ENCODE data around the gene DCAF17. TPM values are rescaled to one million over a fixed set of nuclear protein-coding genes. Genes with fewer than 3 reads are reported as not detected.
"Not testable (repeated sequence)": the region's sequence is repeated elsewhere in the genome, so short reads cannot be mapped to it uniquely, and the experiment has no call there.

The DCAF17 gene
- total RNA-seq, 1 experiment from 2014 or later = 15.1 TPM

GRCh38 chr2:171497664-171498063 lies 63.6 kb downstream of the DCAF17 start:
- not testable (repeated sequence) for H3K4me3 ChIP-seq (ENCODE audit: insufficient read depth, low read depth, low read length); DNase-seq; H3K36me3 ChIP-seq (replicated peaks; ENCODE audit: control insufficient read depth, insufficient read depth, low read length); H3K27me3 ChIP-seq (ENCODE audit: control insufficient read depth, insufficient read depth, low read length)

DNA sequence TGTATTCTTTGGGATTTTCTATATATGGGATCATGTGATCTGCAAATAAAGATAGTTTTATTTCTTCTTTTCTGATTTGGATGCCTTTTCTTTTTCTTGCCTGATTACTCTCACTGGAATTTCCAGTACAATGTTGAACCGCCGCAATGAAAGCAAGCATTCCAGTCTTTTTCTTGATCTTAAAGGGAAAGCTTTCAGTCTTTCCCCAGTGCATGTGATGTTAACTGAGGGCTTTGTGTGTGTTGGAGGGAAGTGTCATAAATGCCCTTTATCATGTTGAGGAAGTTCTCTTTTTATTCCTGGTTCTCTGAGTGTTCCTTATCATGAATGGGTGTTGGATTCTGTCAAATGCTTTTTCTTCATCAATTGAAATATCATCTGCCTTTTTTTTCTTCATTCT lies 71.3 kb downstream of the DCAF17 start:
- H3K27me3 ChIP-seq (ENCODE audit: control insufficient read depth, insufficient read depth, low read length) = no peaks in the 10 kb centered on the region
- no peaks in the 10 kb centered on the region for H3K36me3 ChIP-seq (replicated peaks; ENCODE audit: control insufficient read depth, insufficient read depth, low read length)
- H3K4me3 ChIP-seq (ENCODE audit: insufficient read depth, low read depth, low read length) = no peak overlapping the region
- no peak for DNase-seq

DNA sequence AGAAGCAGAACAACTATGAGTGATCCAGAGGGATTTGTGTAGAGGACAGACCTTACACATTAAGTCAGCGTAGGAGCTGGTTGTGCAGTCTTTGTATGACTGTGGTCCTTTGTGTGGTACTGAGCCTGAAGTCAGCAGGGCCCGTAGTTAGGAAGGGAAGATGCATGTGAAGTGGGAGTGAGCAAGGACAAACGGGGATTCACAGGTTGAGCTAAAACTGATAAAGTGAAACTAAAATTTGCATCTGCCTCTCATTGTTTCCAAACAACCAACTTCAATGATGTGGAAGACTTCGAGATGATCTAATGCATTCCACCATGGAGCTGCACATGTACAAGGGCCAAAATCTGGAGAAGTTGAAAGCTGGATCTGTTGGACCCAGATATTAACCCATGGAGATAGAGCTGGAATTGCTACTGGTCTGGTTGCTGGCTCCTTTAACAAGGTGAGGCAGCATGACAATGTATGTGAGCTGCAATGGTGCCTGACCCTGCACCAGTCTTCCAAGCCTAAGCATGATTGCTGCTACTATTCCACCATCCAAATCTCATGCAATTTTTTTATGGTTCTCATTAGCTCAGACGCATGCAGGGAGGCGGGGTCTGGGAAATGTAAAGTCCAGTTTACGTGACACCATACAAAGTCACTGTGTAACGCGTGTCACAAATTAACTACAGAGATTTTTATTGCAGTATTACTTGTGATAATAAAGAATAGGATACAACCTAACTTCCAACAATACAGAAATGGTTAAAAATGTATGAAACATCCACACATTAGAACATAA lies 76.1 kb downstream of the DCAF17 start:
- no peaks in the 10 kb centered on the region for H3K36me3 ChIP-seq (replicated peaks; ENCODE audit: control insufficient read depth, insufficient read depth, low read length)
- H3K27me3 ChIP-seq (ENCODE audit: control insufficient read depth, insufficient read depth, low read length) = no peaks in the 10 kb centered on the region
- H3K4me3 ChIP-seq (ENCODE audit: insufficient read depth, low read depth, low read length) = no peak overlapping the region
- no peak for DNase-seq

GRCh38 chr2:171512014-171512413 lies 78.0 kb downstream of the DCAF17 start:
- DNase-seq = no peak
- Histone ChIP-seq H3K4me3 (ENCODE audit: insufficient read depth, low read depth, low read length) (no peak overlapping the region), H3K27me3 (ENCODE audit: control insufficient read depth, insufficient read depth, low read length) (no peaks in the 10 kb centered on the region), H3K36me3 (replicated peaks; ENCODE audit: control insufficient read depth, insufficient read depth, low read length) (no peaks in the 10 kb centered on the region)

GRCh38 chr2:171512683-171513195 lies 78.7 kb downstream of the DCAF17 start:
- Histone ChIP-seq H3K27me3 (ENCODE audit: control insufficient read depth, insufficient read depth, low read length) (no peaks in the 10 kb centered on the region), H3K36me3 (replicated peaks; ENCODE audit: control insufficient read depth, insufficient read depth, low read length) (no peaks in the 10 kb centered on the region), H3K4me3 (ENCODE audit: insufficient read depth, low read depth, low read length) (no peak overlapping the region)
- DNase-seq = no peak

- H3K4me3 ChIP-seq (ENCODE audit: insufficient read depth, low read depth, low read length) = no peak overlapping the region
- no peak for DNase-seq
These were observed 79.7 kb downstream of the DCAF17 start for GRCh38 chr2:171513719-171514160.

DNA sequence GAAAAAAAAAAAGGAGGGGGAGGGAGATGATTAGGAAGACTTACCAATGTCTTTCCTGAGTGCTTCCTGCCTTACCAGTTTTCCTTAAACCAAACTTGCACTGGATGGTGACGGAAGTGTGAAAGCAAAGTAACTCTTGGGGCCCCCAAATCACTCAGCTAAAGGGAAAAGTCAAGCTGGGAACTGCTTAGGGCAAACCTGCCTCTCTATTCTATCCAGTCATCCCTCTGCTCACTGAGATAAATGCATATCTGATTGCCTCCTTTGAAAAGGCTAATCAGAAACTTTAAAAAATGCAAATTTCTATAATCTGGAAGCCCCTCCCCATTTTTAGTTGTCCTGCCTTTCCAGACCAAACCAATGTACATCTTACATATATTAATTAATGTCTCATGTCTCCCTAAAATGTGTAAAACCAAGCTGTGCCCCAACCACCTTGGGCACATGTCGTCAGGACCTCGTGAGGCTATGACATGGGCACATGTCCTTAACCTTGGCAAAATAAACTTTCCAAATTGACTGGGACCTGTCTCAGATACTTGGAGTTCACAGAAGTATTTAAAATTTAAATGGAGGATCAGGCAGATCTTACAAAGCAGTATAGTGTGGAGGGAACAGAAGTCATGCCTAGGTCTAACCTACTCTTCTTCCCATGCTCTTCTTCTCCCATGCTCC lies 81.0 kb downstream of the DCAF17 start:
- DNase-seq = no peak
- no peaks in the 10 kb centered on the region for H3K27me3 ChIP-seq (ENCODE audit: control insufficient read depth, insufficient read depth, low read length)
- H3K36me3 ChIP-seq (replicated peaks; ENCODE audit: control insufficient read depth, insufficient read depth, low read length) = no peaks in the 10 kb centered on the region

More at GRCh38 chr2:171513719-171514160, 79.7 kb downstream of the DCAF17 start:
- H3K36me3 ChIP-seq (replicated peaks; ENCODE audit: control insufficient read depth, insufficient read depth, low read length) = no peaks in the 10 kb centered on the region
- H3K27me3 ChIP-seq (ENCODE audit: control insufficient read depth, insufficient read depth, low read length) = no peaks in the 10 kb centered on the region

GRCh38 chr2:171515672-171516298 lies 81.8 kb downstream of the DCAF17 start:
- H3K4me3 ChIP-seq (ENCODE audit: insufficient read depth, low read depth, low read length) = no peak overlapping the region
- no peaks in the 10 kb centered on the region for H3K27me3 ChIP-seq (ENCODE audit: control insufficient read depth, insufficient read depth, low read length)
- H3K36me3 ChIP-seq (replicated peaks; ENCODE audit: control insufficient read depth, insufficient read depth, low read length) = no peaks in the 10 kb centered on the region
- DNase-seq = no peak

More for the DNA sequence above, 81.0 kb downstream of the DCAF17 start:
- H3K4me3 ChIP-seq (ENCODE audit: insufficient read depth, low read depth, low read length) = no peak overlapping the region

DNA sequence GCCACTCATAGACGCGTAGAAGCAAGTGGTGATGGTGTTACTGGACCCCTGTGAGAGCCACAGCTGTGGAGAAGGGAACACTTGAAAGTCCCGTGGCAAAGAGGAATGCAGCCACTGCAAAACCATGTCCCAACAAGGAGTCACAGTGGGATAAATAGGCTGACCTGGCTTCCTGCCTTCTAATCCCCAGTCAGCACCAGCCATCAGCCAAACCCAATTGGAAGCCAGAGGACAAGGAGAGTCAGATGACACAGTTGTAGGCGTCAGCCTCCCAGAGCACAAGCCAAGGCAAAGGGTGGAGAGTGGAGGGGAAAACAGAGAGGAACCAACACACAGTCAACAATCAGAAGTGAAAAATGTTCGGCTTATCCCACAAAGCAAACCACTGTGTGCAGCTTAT lies 82.8 kb downstream of the DCAF17 start:
- H3K36me3 ChIP-seq (replicated peaks; ENCODE audit: control insufficient read depth, insufficient read depth, low read length) = no peaks in the 10 kb centered on the region
- H3K27me3 ChIP-seq (ENCODE audit: control insufficient read depth, insufficient read depth, low read length) = no peaks in the 10 kb centered on the region
- no peak for DNase-seq
- no peak overlapping the region for H3K4me3 ChIP-seq (ENCODE audit: insufficient read depth, low read depth, low read length)

GRCh38 chr2:171520471-171520870 lies 86.4 kb downstream of the DCAF17 start:
- no peak overlapping the region for H3K4me3 ChIP-seq (ENCODE audit: insufficient read depth, low read depth, low read length)

DNA sequence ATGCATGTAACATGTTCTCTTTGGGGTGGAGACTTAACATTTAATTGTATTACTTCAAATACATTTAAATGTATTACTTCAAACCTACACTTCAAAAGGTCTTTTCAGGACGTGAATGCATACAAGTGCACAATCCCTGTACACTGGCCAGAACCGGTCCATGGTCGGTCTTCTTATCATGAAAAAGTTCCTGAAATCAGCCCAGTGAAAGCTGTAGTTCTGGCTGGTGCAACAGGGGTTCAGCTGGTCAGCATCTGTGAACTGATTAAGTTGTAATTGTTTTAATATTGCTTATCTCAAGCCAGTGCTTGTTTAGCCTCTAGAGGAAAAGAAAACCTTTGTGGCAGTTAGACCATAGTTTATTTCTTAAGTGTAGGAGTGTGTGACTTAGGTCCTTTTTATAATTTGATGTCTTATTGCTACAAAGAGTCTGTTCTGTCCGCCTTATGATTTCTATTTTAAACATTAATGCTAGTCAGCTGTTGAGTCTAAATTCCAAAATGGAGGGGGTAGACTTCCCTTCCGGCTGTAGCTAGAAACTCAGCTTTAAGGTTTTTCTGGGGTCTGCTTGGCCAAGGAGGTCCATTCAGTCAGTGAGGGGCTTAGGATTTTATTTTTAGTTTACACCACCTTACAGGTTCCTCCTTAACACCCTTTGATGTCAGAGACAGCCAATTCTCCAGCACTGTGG lies 87.5 kb downstream of the DCAF17 start:
- no peak for DNase-seq
- Histone ChIP-seq H3K36me3 (replicated peaks; ENCODE audit: control insufficient read depth, insufficient read depth, low read length) (no peaks in the 10 kb centered on the region), H3K27me3 (ENCODE audit: control insufficient read depth, insufficient read depth, low read length) (peaks cover 6% of the 10 kb centered on the region), H3K4me3 (ENCODE audit: insufficient read depth, low read depth, low read length) (peak overlapping the region; percentile 76)

More at GRCh38 chr2:171520471-171520870, 86.4 kb downstream of the DCAF17 start:
- peaks cover 6% of the 10 kb centered on the region for H3K27me3 ChIP-seq (ENCODE audit: control insufficient read depth, insufficient read depth, low read length)
- no peaks in the 10 kb centered on the region for H3K36me3 ChIP-seq (replicated peaks; ENCODE audit: control insufficient read depth, insufficient read depth, low read length)
- no peak for DNase-seq

DNA sequence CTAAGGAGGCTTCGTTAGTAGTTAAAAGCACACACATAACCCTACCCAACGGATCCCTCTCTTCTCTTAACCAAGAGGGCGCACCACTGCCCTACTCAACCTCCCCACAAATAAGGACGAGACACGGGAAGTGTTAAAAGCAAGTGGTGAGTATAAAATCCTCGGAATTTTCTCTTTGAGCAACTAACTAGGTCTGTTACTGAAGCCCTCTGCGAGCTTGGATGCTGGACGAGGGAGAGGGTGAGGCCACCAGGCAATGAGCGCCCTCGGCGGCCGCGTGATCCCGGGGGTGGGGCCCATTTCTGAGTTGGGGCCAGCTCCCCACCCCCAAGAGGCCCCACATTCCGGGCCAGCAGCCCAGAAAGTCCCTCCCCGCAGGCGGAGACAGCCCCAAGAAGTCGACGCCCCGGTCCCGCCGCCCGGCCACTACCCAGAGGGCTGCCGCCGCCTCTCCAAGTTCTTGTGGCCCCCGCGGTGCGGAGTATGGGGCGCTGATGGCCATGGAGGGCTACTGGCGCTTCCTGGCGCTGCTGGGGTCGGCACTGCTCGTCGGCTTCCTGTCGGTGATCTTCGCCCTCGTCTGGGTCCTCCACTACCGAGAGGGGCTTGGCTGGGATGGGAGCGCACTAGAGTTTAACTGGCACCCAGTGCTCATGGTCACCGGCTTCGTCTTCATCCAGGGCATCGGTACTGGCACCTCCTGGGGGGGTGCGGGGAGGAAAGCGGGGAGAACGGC lies 88.2 kb downstream of the DCAF17 start, which contains the start of gene CYBRD1:
TSS of gene CYBRD1 (plus strand) at position 423 of the 736 bp plus-strand sequence. CDS start at position 495, 72 bp downstream.
- peak; percentile 77 for DNase-seq

DNA sequence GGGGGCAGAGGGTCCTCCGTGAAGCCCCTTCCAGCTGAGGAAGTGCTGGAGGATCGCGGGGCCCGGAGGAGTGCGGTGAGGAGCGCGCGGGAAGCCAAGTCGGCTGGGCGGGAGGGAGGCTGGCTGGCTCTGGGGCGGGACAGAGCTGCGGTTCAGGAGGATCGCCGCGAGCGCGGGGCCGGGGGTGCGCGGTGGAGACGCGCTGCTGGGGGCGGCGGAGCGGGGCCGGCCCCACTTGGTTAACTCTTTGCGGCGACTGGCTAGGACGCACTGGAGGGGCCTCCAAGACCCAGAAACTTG lies 88.7 kb downstream of the DCAF17 start:
- DNase-seq = peak; percentile 83
- H3K4me3 ChIP-seq (ENCODE audit: insufficient read depth, low read depth, low read length) = peak overlapping the region; percentile 76
- H3K36me3 ChIP-seq (replicated peaks; ENCODE audit: control insufficient read depth, insufficient read depth, low read length) = no peaks in the 10 kb centered on the region
- peaks cover 6% of the 10 kb centered on the region for H3K27me3 ChIP-seq (ENCODE audit: control insufficient read depth, insufficient read depth, low read length)

More for the DNA sequence above, 88.2 kb downstream of the DCAF17 start, which contains the start of gene CYBRD1:
- Histone ChIP-seq H3K27me3 (ENCODE audit: control insufficient read depth, insufficient read depth, low read length) (peaks cover 6% of the 10 kb centered on the region), H3K36me3 (replicated peaks; ENCODE audit: control insufficient read depth, insufficient read depth, low read length) (no peaks in the 10 kb centered on the region), H3K4me3 (ENCODE audit: insufficient read depth, low read depth, low read length) (peak within 1 kb of the TSS; percentile 76)
